ENCODE measurements around the gene SNX22.

The SNX22 gene

GRCh38 chr15:64153480-64154367 lies 2.2 kb downstream of the SNX22 start (continued):
- no peak for TF ChIP-seq ZNF157 (tag by site-specific recombination; IDR thresholded peaks at IDR 0.05)
- no peak for TF ChIP-seq OSR2 (tag by site-specific recombination; IDR thresholded peaks at IDR 0.05)
- TF ChIP-seq ZBTB17 (tag by site-specific recombination; IDR thresholded peaks at IDR 0.05), result peak; percentile 62
- TF ChIP-seq WT1 (tag by site-specific recombination; IDR thresholded peaks at IDR 0.05), result no peak
- TF ChIP-seq GLI2 (tag by site-specific recombination; IDR thresholded peaks at IDR 0.05; ENCODE audit: borderline replicate concordance, low read depth), result no peak
- no peak for TF ChIP-seq ZNF248 (tag by site-specific recombination; IDR thresholded peaks at IDR 0.05)
- TF ChIP-seq PRDM1 (tag by site-specific recombination; IDR thresholded peaks at IDR 0.05), result no peak
- no peak for TF ChIP-seq ZNF768 (tag by site-specific recombination; IDR thresholded peaks at IDR 0.05)
- TF ChIP-seq ZNF350 (tag by site-specific recombination; IDR thresholded peaks at IDR 0.05), result no peak
- no peak for TF ChIP-seq PRDM6 (tag by site-specific recombination; IDR thresholded peaks at IDR 0.05)
- 0 out of 2 replicates have a peak, but pooled peaks have one; percentile 22 for TF ChIP-seq ZNF423 (tag by site-specific recombination; IDR thresholded peaks at IDR 0.05)
- TF ChIP-seq ZNF596 (tag by site-specific recombination; IDR thresholded peaks at IDR 0.05), result no peak
- peak; percentile 35; the same call in 1 of the 2 replicates for TF ChIP-seq ZNF692 (tag by site-specific recombination; IDR thresholded peaks at IDR 0.05)

- Histone ChIP-seq H3K36me3 (ENCODE audit: control insufficient read depth in 2 of 2, insufficient read depth in 1 of 2, low read length in 2 of 2) (peaks cover 7 to 66% of the 10 kb centered on the region in 2 experiments; a peak in 2 of 3 replicates), H3K4me3 (ENCODE audit: low read depth, low read length) (no peak overlapping the region), H3K9me3 (ENCODE audit: control insufficient read depth, insufficient read depth, low read depth, low read length) (no peaks in the 10 kb centered on the region), H3K27ac (ENCODE audit: extremely low read depth, low read depth, low read length) (no peak overlapping the region), H3K4me1 (ENCODE audit: control insufficient read depth, insufficient read depth, low read length) (peaks cover 2% of the 10 kb centered on the region; the same call in 1 of the 2 replicates)
- ChIA-PET CTCF (no interaction called here), POLR2A (interaction anchor here (0.7 kb wide), 3 partner anchors 8 to 415 kb away, joined by 3 to 6 read pairs (median 5); no protein-coding TSS in a partner anchor)
- no peak for TF ChIP-seq ZNF623 (tag by site-specific recombination; IDR thresholded peaks at IDR 0.05)
Observed at GRCh38 chr15:64155802-64156651, 4.5 kb downstream of the SNX22 start.

- Histone ChIP-seq H3K27ac (ENCODE audit: extremely low read depth, low read depth, low read length) (no peak overlapping the region), H3K4me1 (ENCODE audit: control insufficient read depth, insufficient read depth, low read length) (peaks cover 2% of the 10 kb centered on the region; the same call in 1 of the 2 replicates), H3K9me3 (ENCODE audit: control insufficient read depth, insufficient read depth, low read depth, low read length) (no peaks in the 10 kb centered on the region), H3K4me3 (ENCODE audit: low read depth, low read length) (no peak overlapping the region), H3K36me3 (ENCODE audit: control insufficient read depth in 2 of 2, insufficient read depth in 1 of 2, low read length in 2 of 2) (peaks cover 12 to 70% of the 10 kb centered on the region in 2 experiments; a peak in 2 of 3 replicates)
- POLR2A ChIA-PET, result no interaction called here
- CTCF ChIA-PET, result no interaction called here
- no peak for TF ChIP-seq AEBP2 (tag by site-specific recombination; IDR thresholded peaks at IDR 0.05; ENCODE audit: borderline replicate concordance)
- TF ChIP-seq SP2 (tag by site-specific recombination; IDR thresholded peaks at IDR 0.05), result no peak
- TF ChIP-seq YY2 (tag by site-specific recombination; IDR thresholded peaks at IDR 0.05), result no peak
- no peak for TF ChIP-seq GLIS1 (tag by site-specific recombination; IDR thresholded peaks at IDR 0.05)
- TF ChIP-seq ZNF354C (tag by site-specific recombination; IDR thresholded peaks at IDR 0.05; ENCODE audit: borderline replicate concordance, low read depth), result no peak
- no peak for TF ChIP-seq SCRT1 (tag by site-specific recombination; IDR thresholded peaks at IDR 0.05; ENCODE audit: borderline replicate concordance)
- no peak for TF ChIP-seq ZNF791 (tag by site-specific recombination; IDR thresholded peaks at IDR 0.05)
- no peak for TF ChIP-seq ZNF404 (tag by site-specific recombination; IDR thresholded peaks at IDR 0.05)
- no peak for TF ChIP-seq KLF17 (tag by site-specific recombination; IDR thresholded peaks at IDR 0.05)
Observed at GRCh38 chr15:64156652-64157331, 5.3 kb downstream of the SNX22 start.
